Measurements from ENCODE around the gene LRG1. TPM values are rescaled to one million over a fixed set of nuclear protein-coding genes. Genes with fewer than 3 reads are reported as not detected.
"Not testable (repeated sequence)": the region's sequence is repeated elsewhere in the genome, so short reads cannot be mapped to it uniquely, and the experiment has no call there.

The LRG1 gene
- total RNA-seq, 2 experiments from 2014 or later = 0.19 to 0.38 TPM

- H3K36me3 Mint-ChIP-seq = no peaks in the 10 kb centered on the region
- H3K4me3 Mint-ChIP-seq = no peak overlapping the region
- H3K27ac Mint-ChIP-seq = no peak overlapping the region
- peaks cover 79% of the 10 kb centered on the region for H3K27me3 Mint-ChIP-seq
- no peak for DNase-seq
- no peaks in the 10 kb centered on the region for H3K9me3 Mint-ChIP-seq
- H3K4me1 Mint-ChIP-seq = no peaks in the 10 kb centered on the region
Observed at GRCh38 chr19:4579389-4579788, 39.6 kb upstream of the LRG1 start.

GRCh38 chr19:4578552-4579248 lies 38.9 kb upstream of the LRG1 start:
- no peaks in the 10 kb centered on the region for H3K36me3 Mint-ChIP-seq

GRCh38 chr19:4577020-4577782 lies 37.4 kb upstream of the LRG1 start:
- Mint-ChIP-seq H3K27ac (no peak overlapping the region), H3K4me1 (no peaks in the 10 kb centered on the region), H3K27me3 (peaks cover 72% of the 10 kb centered on the region), H3K4me3 (no peak overlapping the region), H3K9me3 (no peaks in the 10 kb centered on the region), H3K36me3 (no peaks in the 10 kb centered on the region)
- no peak for DNase-seq

More at GRCh38 chr19:4578552-4579248, 38.9 kb upstream of the LRG1 start:
- no peaks in the 10 kb centered on the region for H3K9me3 Mint-ChIP-seq
- no peaks in the 10 kb centered on the region for H3K4me1 Mint-ChIP-seq
- H3K27ac Mint-ChIP-seq = no peak overlapping the region
- no peak overlapping the region for H3K4me3 Mint-ChIP-seq
- peaks cover 82% of the 10 kb centered on the region for H3K27me3 Mint-ChIP-seq
- DNase-seq = no peak

GRCh38 chr19:4576016-4576933 lies 36.4 kb upstream of the LRG1 start:
- Mint-ChIP-seq H3K36me3 (no peaks in the 10 kb centered on the region), H3K4me1 (no peaks in the 10 kb centered on the region), H3K27ac (peak overlapping the region; percentile 21), H3K9me3 (no peaks in the 10 kb centered on the region), H3K27me3 (peaks cover 66% of the 10 kb centered on the region), H3K4me3 (no peak overlapping the region)
- peak; percentile 70 for DNase-seq

GRCh38 chr19:4575267-4576015 lies 35.6 kb upstream of the LRG1 start:
- Mint-ChIP-seq H3K4me1 (no peaks in the 10 kb centered on the region), H3K36me3 (no peaks in the 10 kb centered on the region), H3K9me3 (no peaks in the 10 kb centered on the region), H3K27me3 (peaks cover 63% of the 10 kb centered on the region), H3K4me3 (no peak overlapping the region), H3K27ac (no peak overlapping the region)
- no peak for DNase-seq

- H3K27me3 Mint-ChIP-seq = peaks cover 45% of the 10 kb centered on the region
- H3K9me3 Mint-ChIP-seq = no peaks in the 10 kb centered on the region
- no peaks in the 10 kb centered on the region for H3K36me3 Mint-ChIP-seq
- no peaks in the 10 kb centered on the region for H3K4me1 Mint-ChIP-seq
- no peak overlapping the region for H3K27ac Mint-ChIP-seq
- H3K4me3 Mint-ChIP-seq = no peak overlapping the region
- DNase-seq = no peak
Observed at GRCh38 chr19:4573682-4574081, 33.8 kb upstream of the LRG1 start.

GRCh38 chr19:4571305-4571917 lies 31.6 kb upstream of the LRG1 start:
- H3K27me3 Mint-ChIP-seq = peaks cover 32% of the 10 kb centered on the region
- no peaks in the 10 kb centered on the region for H3K36me3 Mint-ChIP-seq
- no peaks in the 10 kb centered on the region for H3K4me1 Mint-ChIP-seq
- H3K27ac Mint-ChIP-seq = no peak overlapping the region
- no peak for DNase-seq
- no peak overlapping the region for H3K4me3 Mint-ChIP-seq
- H3K9me3 Mint-ChIP-seq = no peaks in the 10 kb centered on the region

- H3K4me1 Mint-ChIP-seq = no peaks in the 10 kb centered on the region
- H3K4me3 Mint-ChIP-seq = no peak overlapping the region
- no peak overlapping the region for H3K27ac Mint-ChIP-seq
- H3K9me3 Mint-ChIP-seq = no peaks in the 10 kb centered on the region
- no peaks in the 10 kb centered on the region for H3K36me3 Mint-ChIP-seq
- H3K27me3 Mint-ChIP-seq = peaks cover 27% of the 10 kb centered on the region
- DNase-seq = no peak
Observed at GRCh38 chr19:4570916-4571304, 31.1 kb upstream of the LRG1 start.

GRCh38 chr19:4570402-4570801 lies 30.6 kb upstream of the LRG1 start:
- H3K4me1 Mint-ChIP-seq = no peaks in the 10 kb centered on the region
- H3K4me3 Mint-ChIP-seq = no peak overlapping the region
- no peaks in the 10 kb centered on the region for H3K9me3 Mint-ChIP-seq
- peaks cover 21% of the 10 kb centered on the region for H3K27me3 Mint-ChIP-seq
- no peak for DNase-seq
- H3K27ac Mint-ChIP-seq = no peak overlapping the region
- H3K36me3 Mint-ChIP-seq = no peaks in the 10 kb centered on the region

- H3K27me3 Mint-ChIP-seq = peaks cover 8% of the 10 kb centered on the region
- no peak for DNase-seq
- no peaks in the 10 kb centered on the region for H3K4me1 Mint-ChIP-seq
- no peaks in the 10 kb centered on the region for H3K36me3 Mint-ChIP-seq
- no peak overlapping the region for H3K4me3 Mint-ChIP-seq
- H3K27ac Mint-ChIP-seq = no peak overlapping the region
- H3K9me3 Mint-ChIP-seq = no peaks in the 10 kb centered on the region
Observed at GRCh38 chr19:4568886-4569285, 29.1 kb upstream of the LRG1 start.

GRCh38 chr19:4567584-4568071 lies 27.8 kb upstream of the LRG1 start:
- peak; percentile 64 for DNase-seq
- H3K4me3 Mint-ChIP-seq = no peak overlapping the region
- H3K27me3 Mint-ChIP-seq = peaks cover 4% of the 10 kb centered on the region
- no peaks in the 10 kb centered on the region for H3K36me3 Mint-ChIP-seq
- no peaks in the 10 kb centered on the region for H3K4me1 Mint-ChIP-seq
- H3K9me3 Mint-ChIP-seq = no peaks in the 10 kb centered on the region
- no peak overlapping the region for H3K27ac Mint-ChIP-seq

GRCh38 chr19:4566402-4567051 lies 26.7 kb upstream of the LRG1 start:
- DNase-seq = no peak

GRCh38 chr19:4563562-4563961 lies 23.7 kb upstream of the LRG1 start:
- not testable (repeated sequence) for H3K36me3 Mint-ChIP-seq, H3K4me1 Mint-ChIP-seq, H3K9me3 Mint-ChIP-seq, H3K27me3 Mint-ChIP-seq, H3K27ac Mint-ChIP-seq, DNase-seq, H3K4me3 Mint-ChIP-seq

More at GRCh38 chr19:4566402-4567051, 26.7 kb upstream of the LRG1 start:
- Mint-ChIP-seq H3K36me3 (no peaks in the 10 kb centered on the region), H3K27ac (no peak overlapping the region), H3K9me3 (no peaks in the 10 kb centered on the region), H3K4me1 (no peaks in the 10 kb centered on the region), H3K4me3 (no peak overlapping the region), H3K27me3 (peaks cover 8% of the 10 kb centered on the region)

- not testable (repeated sequence) for DNase-seq, H3K4me1 Mint-ChIP-seq, H3K9me3 Mint-ChIP-seq, H3K36me3 Mint-ChIP-seq, H3K27ac Mint-ChIP-seq, H3K4me3 Mint-ChIP-seq, H3K27me3 Mint-ChIP-seq
Observed at GRCh38 chr19:4562085-4562484, 22.2 kb upstream of the LRG1 start.
